Right lobe of liver (tissue), 6 donors: ENCODE data around the gene UBA52. TPM values are rescaled to one million over a fixed set of nuclear protein-coding genes. Genes with fewer than 3 reads are reported as not detected.
"Not testable (repeated sequence)": the region's sequence is repeated elsewhere in the genome, so short reads cannot be mapped to it uniquely, and the experiment has no call there.

ENCODE experiments used
- ATAC-seq, 4 donors: fragments of 200-7000 bp; cut with Tn5 transposase; one replicate each; pipeline ENCODE4 v1.9.1; 2020; ENCODE audit warnings: mild to moderate bottlenecking in 4 of 4, moderate library complexity in 4 of 4
- DNase-seq, 3 donors: peaks; one replicate each; pipeline ENCODE4 v3.0.0-alpha.2; 2020
- H3K27ac ChIP-seq, 3 donors: fragments of 200-600 bp; one replicate each; pipeline ENCODE4 v1.8.0; 2022
- H3K27me3 ChIP-seq, 2 donors: fragments of 200-600 bp; one replicate each; pipeline ENCODE4 v1.8.0; 2022
- H3K36me3 ChIP-seq, 4 donors: fragments of 200-600 bp; sonication (generic) in 1 of 4; one replicate each; pipeline versions ENCODE4 v1.5.1 to v1.8.0; 2017 to 2022; ENCODE audit warnings: control low read depth in 1 of 4
- H3K4me1 ChIP-seq, 4 donors: fragments of 200-600 bp; sonication (generic) in 1 of 4; one replicate each; pipeline versions ENCODE4 v1.5.1 to v1.8.0; 2017 to 2022; ENCODE audit warnings: control low read depth in 1 of 4
- H3K4me3 ChIP-seq, 3 donors: fragments of 200-600 bp; one replicate each; pipeline ENCODE4 v1.8.0; 2022
- H3K9me3 ChIP-seq, 4 donors: fragments of 200-600 bp; sonication (generic) in 1 of 4; one replicate each; pipeline versions ENCODE4 v1.5.1 to v1.8.0; 2017 to 2022; ENCODE audit warnings: control low read depth in 1 of 4
- POLR2A ChIP-seq: fragments of 450-650 bp; IDR thresholded peaks from one replicate; pipeline ENCODE4 v1.6.1; 2017; ENCODE audit warnings: antibody characterized with exemption, mild to moderate bottlenecking
- WGBS: methylation state at CpG from one replicate; pipeline ENCODE4 v1.1.6; 2018; ENCODE audit warnings: low coverage, low lambda C conversion rate; ENCODE audit not compliant: insufficient coverage; ENCODE audit errors: missing lambda C conversion rate; 5-methylcytosine and 5-hydroxymethylcytosine counted together
- intact Hi-C, 2 donors: fragments of 100-400 bp; cut with DNase I; formaldehyde crosslinking; loops; one replicate each; pipeline versions ENCODE4 v1.11.2 to v1.14.1; 2022
- total RNA-seq, 6 experiments: library from RNA; depleted of rRNA in 2 of 6; stranded (reverse); fragments of >200 nt in 2 of 6; fragmentation: NEBNext Ultra II Directional in 3 of 6; extraction: Animal tissue kit (Norgen Biotek cat#: 25700) in 3 of 6; gene quantifications; one replicate each; pipeline versions ENCODE4 v1.1.0 to v1.2.4, GENCODE V29; 2016 to 2023
- TF ChIP-seq, protein P1 (sequence below), 4 donors: fragments of 200-600 bp in 3 of 4; fragments of 450-650 bp in 1 of 4; IDR thresholded peaks; one replicate each; pipeline versions ENCODE4 v1.5.1 to v1.8.0; 2016 to 2022; ENCODE audit warnings: antibody characterized with exemption in 4 of 4, mild to moderate bottlenecking in 2 of 4
- donor health status: DM: no; HTN: yes; CAD: no.
- donor health status: DM: no; HTN: no; CAD: no.
- donor health status: DM: no; HTN: no; CAD: no.
- donor health status: DM: no; HTN: yes; CAD: no.
- donor health status: DM: no; HTN: yes; CAD: no.

The UBA52 gene
- total RNA-seq, 6 experiments from 2014 or later = 256 to 470 (median 406) TPM

GRCh38 chr19:18591735-18592385, 20.2 kb downstream of the UBA52 start:
- no peak for ATAC-seq
- Histone ChIP-seq H3K4me3 (no peak overlapping the region), H3K36me3 (peaks cover 0 to 9% (median 2%) of the 10 kb centered on the region in 4 donors), H3K9me3 (no peaks in the 10 kb centered on the region), H3K27me3 (no peaks in the 10 kb centered on the region), H3K4me1 (peaks cover 0 to 22% (median 9%) of the 10 kb centered on the region in 4 donors), H3K27ac (no peak overlapping the region)
- WGBS = 86% methylated on average over 6 of the region's 22 CpGs
- intact Hi-C loops = loop anchor here in 1 of 2 donors (5.0 kb wide), 1 partner anchor 255 kb away; no protein-coding TSS in a partner anchor
- TF ChIP-seq, protein P1, sequence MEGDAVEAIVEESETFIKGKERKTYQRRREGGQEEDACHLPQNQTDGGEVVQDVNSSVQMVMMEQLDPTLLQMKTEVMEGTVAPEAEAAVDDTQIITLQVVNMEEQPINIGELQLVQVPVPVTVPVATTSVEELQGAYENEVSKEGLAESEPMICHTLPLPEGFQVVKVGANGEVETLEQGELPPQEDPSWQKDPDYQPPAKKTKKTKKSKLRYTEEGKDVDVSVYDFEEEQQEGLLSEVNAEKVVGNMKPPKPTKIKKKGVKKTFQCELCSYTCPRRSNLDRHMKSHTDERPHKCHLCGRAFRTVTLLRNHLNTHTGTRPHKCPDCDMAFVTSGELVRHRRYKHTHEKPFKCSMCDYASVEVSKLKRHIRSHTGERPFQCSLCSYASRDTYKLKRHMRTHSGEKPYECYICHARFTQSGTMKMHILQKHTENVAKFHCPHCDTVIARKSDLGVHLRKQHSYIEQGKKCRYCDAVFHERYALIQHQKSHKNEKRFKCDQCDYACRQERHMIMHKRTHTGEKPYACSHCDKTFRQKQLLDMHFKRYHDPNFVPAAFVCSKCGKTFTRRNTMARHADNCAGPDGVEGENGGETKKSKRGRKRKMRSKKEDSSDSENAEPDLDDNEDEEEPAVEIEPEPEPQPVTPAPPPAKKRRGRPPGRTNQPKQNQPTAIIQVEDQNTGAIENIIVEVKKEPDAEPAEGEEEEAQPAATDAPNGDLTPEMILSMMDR (IDR thresholded peaks at IDR 0.05) = no peak
- TF ChIP-seq POLR2A = no peak
- no peak for DNase-seq

DNA sequence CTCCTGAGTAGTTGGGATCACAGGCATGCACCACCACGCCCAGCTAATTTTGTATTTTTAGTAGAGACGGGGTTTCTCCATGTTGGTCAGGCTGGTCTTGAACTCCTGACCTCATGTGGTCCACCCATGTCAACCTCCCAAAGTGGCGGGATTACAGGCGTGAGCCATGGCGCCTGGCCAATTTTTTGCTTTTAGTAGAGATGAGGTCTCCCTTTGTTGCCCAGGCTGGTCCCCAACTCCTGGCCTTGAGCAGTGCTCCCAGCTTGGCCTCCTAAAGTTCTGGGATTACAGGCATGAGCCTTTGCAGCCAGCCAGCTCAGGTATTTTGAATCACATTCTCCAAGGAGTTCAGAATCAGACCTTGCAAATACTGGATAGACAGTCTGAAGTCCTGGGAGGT, 21.1 kb downstream of the UBA52 start:
- ATAC-seq, H3K27me3 ChIP-seq, DNase-seq, H3K9me3 ChIP-seq, H3K36me3 ChIP-seq, H3K4me3 ChIP-seq, H3K27ac ChIP-seq: not testable (repeated sequence)
- WGBS = 0% methylated on average over 1 of the region's 5 CpGs
- H3K4me1 ChIP-seq = peaks cover 0 to 22% (median 9%) of the 10 kb centered on the region in 4 donors
- intact Hi-C loops = loop anchor here in 1 of 2 donors (5.0 kb wide), 1 partner anchor 255 kb away; no protein-coding TSS in a partner anchor

GRCh38 chr19:18593367-18594095, 21.9 kb downstream of the UBA52 start:
- Histone ChIP-seq H3K27ac (no peak overlapping the region), H3K27me3 (no peaks in the 10 kb centered on the region), H3K4me1 (peaks cover 0 to 22% (median 9%) of the 10 kb centered on the region in 4 donors), H3K36me3 (peaks cover 0 to 9% (median 2%) of the 10 kb centered on the region in 4 donors), H3K4me3 (no peak overlapping the region), H3K9me3 (no peaks in the 10 kb centered on the region)
- ATAC-seq (no peak), DNase-seq (no peak)
- no peak for TF ChIP-seq POLR2A
- TF ChIP-seq, protein P1 (IDR thresholded peaks at IDR 0.05) = no peak
- intact Hi-C loops = loop anchor here in 1 of 2 donors (5.0 kb wide), 1 partner anchor 254 kb away; no protein-coding TSS in a partner anchor
- 20% methylated on average over 7 of the region's 25 CpGs for WGBS

DNA sequence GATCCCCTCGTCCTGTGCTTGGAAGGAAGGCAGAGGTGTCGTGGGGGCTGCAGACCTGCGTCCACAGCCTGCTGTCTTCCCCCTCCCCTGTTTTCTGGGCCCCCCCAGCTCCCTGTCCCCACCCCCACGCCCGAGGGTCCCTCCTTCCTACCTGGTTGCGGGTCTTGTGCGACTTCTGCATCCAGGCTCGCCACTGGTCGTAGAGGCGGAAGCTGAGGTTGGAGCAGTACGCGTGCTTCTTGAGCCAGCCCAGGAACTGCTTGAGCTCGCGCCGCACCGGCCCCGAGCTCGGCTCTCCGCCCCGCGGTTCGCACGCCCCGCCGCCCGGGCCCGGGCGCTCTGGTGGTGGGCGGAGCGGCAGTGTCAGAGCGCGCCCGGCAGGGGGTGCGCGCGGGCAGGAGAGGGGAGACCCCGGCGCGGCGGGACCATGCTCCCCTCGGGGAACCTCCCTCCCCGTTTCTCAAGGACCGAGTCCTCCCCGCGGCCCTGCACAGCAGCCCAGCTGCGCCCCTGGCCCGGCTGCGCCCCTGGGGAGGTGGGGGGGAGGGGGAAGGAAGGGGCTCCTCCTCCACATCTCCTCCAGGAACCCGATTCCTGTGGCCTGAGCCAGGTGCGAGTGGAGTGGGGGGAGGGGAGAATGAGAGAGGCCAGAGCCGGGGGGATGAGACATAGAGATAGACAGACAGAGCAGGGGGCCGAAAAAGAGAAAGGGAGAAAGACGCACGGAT, 22.6 kb downstream of the UBA52 start:
- H3K4me1 ChIP-seq = peaks cover 0 to 22% (median 9%) of the 10 kb centered on the region in 4 donors
- peaks cover 0 to 9% (median 2%) of the 10 kb centered on the region in 4 donors for H3K36me3 ChIP-seq
- peak overlapping the region in 1 of 3 donors; percentile 15 for H3K4me3 ChIP-seq
- H3K27ac ChIP-seq = no peak overlapping the region
- DNase-seq = peak in 2 of 3 donors; percentile 65 to 69
- intact Hi-C loops = loop anchor here in 1 of 2 donors (5.0 kb wide), 1 partner anchor 253 kb away; no protein-coding TSS in a partner anchor
- H3K27me3 ChIP-seq = no peaks in the 10 kb centered on the region
- ATAC-seq = peak; percentile 73 to 80 (median 76)
- no peak for TF ChIP-seq POLR2A
- TF ChIP-seq, protein P1 (IDR thresholded peaks at IDR 0.05) = peak; percentile 72 to 84 (median 80)
- no peaks in the 10 kb centered on the region for H3K9me3 ChIP-seq
- WGBS = under 1% methylated on average over 13 of the region's 54 CpGs
